Measurements from ENCODE around the gene BAHCC1. TPM values are rescaled to one million over a fixed set of nuclear protein-coding genes. Genes with fewer than 3 reads are reported as not detected.

The BAHCC1 gene
- total RNA-seq, 1 experiment from 2014 or later, result 0.31 TPM

- DNase-seq (ENCODE audit: low spot score), result peak; percentile 79
Measured at GRCh38 chr17:81480140-81481072, 85.1 kb downstream of the BAHCC1 start.

GRCh38 chr17:81481073-81481799 is 86.0 kb downstream of the BAHCC1 start:
- no peak for DNase-seq (ENCODE audit: low spot score)

GRCh38 chr17:81481815-81482505 is 86.7 kb downstream of the BAHCC1 start:
- no peak for DNase-seq (ENCODE audit: low spot score)

- no peak for DNase-seq (ENCODE audit: low spot score)
Measured at GRCh38 chr17:81482673-81483072, 87.4 kb downstream of the BAHCC1 start.

- no peak for DNase-seq (ENCODE audit: low spot score)
Measured at GRCh38 chr17:81483085-81483861, 88.0 kb downstream of the BAHCC1 start.

- DNase-seq (ENCODE audit: low spot score), result no peak
Measured at GRCh38 chr17:81483862-81484194, 88.6 kb downstream of the BAHCC1 start.

- DNase-seq (ENCODE audit: low spot score), result peak; percentile 64
Measured at GRCh38 chr17:81484195-81484979, 89.1 kb downstream of the BAHCC1 start.

- no peak for DNase-seq (ENCODE audit: low spot score)
Measured at GRCh38 chr17:81486199-81486810, 91.0 kb downstream of the BAHCC1 start.

- no peak for DNase-seq (ENCODE audit: low spot score)
Measured at GRCh38 chr17:81487089-81487486, 91.8 kb downstream of the BAHCC1 start.

- no peak for DNase-seq (ENCODE audit: low spot score)
Measured at GRCh38 chr17:81487487-81488275, 92.4 kb downstream of the BAHCC1 start.

- DNase-seq (ENCODE audit: low spot score), result no peak
Measured at GRCh38 chr17:81488276-81488860, 93.1 kb downstream of the BAHCC1 start.

GRCh38 chr17:81489012-81489997 is 94.0 kb downstream of the BAHCC1 start:
- no peak for DNase-seq (ENCODE audit: low spot score)

- no peak for DNase-seq (ENCODE audit: low spot score)
Measured at GRCh38 chr17:81489998-81490992, 95.0 kb downstream of the BAHCC1 start.

GRCh38 chr17:81491181-81491581 is 95.9 kb downstream of the BAHCC1 start:
- DNase-seq (ENCODE audit: low spot score), result no peak

GRCh38 chr17:81491761-81492160 is 96.5 kb downstream of the BAHCC1 start:
- no peak for DNase-seq (ENCODE audit: low spot score)

- no peak for DNase-seq (ENCODE audit: low spot score)
Measured at GRCh38 chr17:81492202-81492601, 96.9 kb downstream of the BAHCC1 start.

- no peak for DNase-seq (ENCODE audit: low spot score)
Measured at GRCh38 chr17:81492706-81493105, 97.4 kb downstream of the BAHCC1 start.
